D341Med (cell line): ENCODE measurements around the gene FAM168A.

Experiments used
- DNase-seq: peaks from one replicate; pipeline ENCODE4 v3.0.0; 2012; ENCODE audit warnings: low spot score

FAM168A gene

GRCh38 chr11:73367482-73368024, 230.4 kb downstream of the FAM168A start:
- DNase-seq, result no peak

- DNase-seq, result no peak
Observed at GRCh38 chr11:73366953-73367352, 231.0 kb downstream of the FAM168A start.

GRCh38 chr11:73366265-73366610, 231.7 kb downstream of the FAM168A start:
- no peak for DNase-seq

- DNase-seq, result no peak
Observed at GRCh38 chr11:73365352-73366264, 232.3 kb downstream of the FAM168A start.

GRCh38 chr11:73363147-73363546, 234.8 kb downstream of the FAM168A start:
- DNase-seq, result no peak

- no peak for DNase-seq
Observed at GRCh38 chr11:73361953-73362776, 235.7 kb downstream of the FAM168A start.

- no peak for DNase-seq
Observed at GRCh38 chr11:73360743-73361369, 237.1 kb downstream of the FAM168A start.

- peak; percentile 81 for DNase-seq
Observed at GRCh38 chr11:73359930-73360742, 237.8 kb downstream of the FAM168A start.

- DNase-seq, result no peak
Observed at GRCh38 chr11:73359341-73359740, 238.6 kb downstream of the FAM168A start.

- DNase-seq, result no peak
Observed at GRCh38 chr11:73358071-73358470, 239.8 kb downstream of the FAM168A start.

- DNase-seq, result no peak
Observed at GRCh38 chr11:73356979-73357860, 240.7 kb downstream of the FAM168A start.

GRCh38 chr11:73355109-73355508, 242.8 kb downstream of the FAM168A start:
- no peak for DNase-seq

- no peak for DNase-seq
Observed at GRCh38 chr11:73353422-73353821, 244.5 kb downstream of the FAM168A start.

GRCh38 chr11:73350908-73351636, 246.8 kb downstream of the FAM168A start:
- DNase-seq, result peak; percentile 84
